Keratinocyte (primary cell): ENCODE results near the gene RRP8. TPM values are rescaled to one million over a fixed set of nuclear protein-coding genes. Genes with fewer than 3 reads are reported as not detected.

ENCODE experiments used
- DNase-seq: peaks from one replicate; pipeline ENCODE4 v3.0.0-alpha.2; 2011; ENCODE audit warnings: low read depth, missing footprints, low spot score
- FAIRE-seq: peaks from 2 replicates; lab custom pipeline; 2011; peaks lifted over from hg19 to GRCh38; lab: Jason Lieb, UNC
- H2AFZ ChIP-seq: 2 replicates; pipeline ENCODE4 v1.6.0; 2012; ENCODE audit warnings: low read length, control low read depth, inconsistent platforms; ENCODE audit not compliant: control insufficient read depth
- H3K27ac ChIP-seq: 2 replicates; pipeline ENCODE4 v1.5.1; 2011; ENCODE audit warnings: low read length; ENCODE audit not compliant: control insufficient read depth, insufficient read depth
- H3K27me3 ChIP-seq: 3 replicates; pipeline ENCODE4 v1.6.0; 2011; ENCODE audit warnings: low read length; ENCODE audit not compliant: control insufficient read depth, insufficient read depth; ENCODE audit errors: extremely low read depth
- H3K36me3 ChIP-seq, 2 experiments: 2 replicates in 1 of 2; 3 replicates in 1 of 2; pipeline ENCODE4 v1.5.1; 2011; ENCODE audit warnings: low read length in 2 of 2, mild to moderate bottlenecking in 1 of 2; ENCODE audit not compliant: control insufficient read depth in 2 of 2, insufficient read depth in 2 of 2; ENCODE audit errors: extremely low read depth in 1 of 2
- H3K4me1 ChIP-seq: 3 replicates; pipeline ENCODE4 v1.5.1; 2011; ENCODE audit warnings: low read length; ENCODE audit not compliant: control insufficient read depth, insufficient read depth; ENCODE audit errors: extremely low read depth
- H3K4me2 ChIP-seq: 3 replicates; pipeline ENCODE4 v1.6.0; 2011; ENCODE audit warnings: low read depth, low read length; ENCODE audit not compliant: control insufficient read depth, insufficient read depth; ENCODE audit errors: extremely low read depth
- H3K4me3 ChIP-seq, 3 experiments: fragments of 200-600 bp in 1 of 3; sonication (generic) in 1 of 3; 2 replicates in 2 of 3; 3 replicates in 1 of 3; pipeline ENCODE4 v1.5.1; 2011 to 2016; ENCODE audit warnings: low read length in 3 of 3, mild to moderate bottlenecking in 3 of 3, control low read depth in 2 of 3, inconsistent platforms in 1 of 3, low read depth in 1 of 3, mixed read lengths in 1 of 3, mixed run types in 1 of 3, moderate library complexity in 1 of 3; ENCODE audit not compliant: control insufficient read depth in 2 of 3, insufficient read depth in 2 of 3; ENCODE audit errors: extremely low read depth in 1 of 3
- H3K79me2 ChIP-seq: 2 replicates; pipeline ENCODE4 v1.6.0; 2012; ENCODE audit warnings: low read length; ENCODE audit not compliant: control insufficient read depth, insufficient read depth
- H3K9ac ChIP-seq: 3 replicates; pipeline ENCODE4 v1.6.0; 2011; ENCODE audit warnings: low read length; ENCODE audit not compliant: control insufficient read depth, insufficient read depth; ENCODE audit errors: extremely low read depth
- H3K9me1 ChIP-seq: 3 replicates; pipeline ENCODE4 v1.6.0; 2011; ENCODE audit warnings: low read length; ENCODE audit not compliant: control insufficient read depth, insufficient read depth; ENCODE audit errors: extremely low read depth
- H3K9me3 ChIP-seq: 2 replicates; pipeline ENCODE4 v1.5.1; 2012; ENCODE audit warnings: low read depth, low read length; ENCODE audit not compliant: control insufficient read depth
- H4K20me1 ChIP-seq: 3 replicates; pipeline ENCODE4 v1.6.0; 2011; ENCODE audit warnings: low read length; ENCODE audit not compliant: control insufficient read depth, insufficient read depth; ENCODE audit errors: extremely low read depth
- CTCF ChIP-seq, 3 experiments: IDR thresholded peaks in 1 of 3; conservative IDR thresholded peaks in 1 of 3; optimal IDR thresholded peaks in 1 of 3; 2 replicates in 2 of 3; 3 replicates in 1 of 3; pipeline versions ENCODE3 to v1.5.1; 2011; ENCODE audit warnings: low read length in 3 of 3, mild to moderate bottlenecking in 3 of 3, moderate library complexity in 2 of 3, control low read depth in 1 of 3, inconsistent platforms in 1 of 3; ENCODE audit not compliant: insufficient read depth in 2 of 3; ENCODE audit errors: extremely low read depth in 1 of 3
- EZH2 ChIP-seq: IDR thresholded peaks from one replicate; pipeline ENCODE4 v1.6.1; 2012; ENCODE audit warnings: inconsistent platforms, mild to moderate bottlenecking, low read length, moderate library complexity
- dilution Hi-C: fragments of 300-500 bp; cut with MboI; formaldehyde crosslinking; loops from one replicate; pipeline ENCODE4 v1.7.0; 2020; ENCODE audit warnings: low sequenced_read_pairs; ENCODE audit not compliant: extremely low pct_ligation_motif_present
- polyA plus RNA-seq, 5 experiments: library from polyadenylated mRNA; depleted of rRNA in 3 of 5; stranded (reverse) in 3 of 5; stranded (forward) in 1 of 5; unstranded in 1 of 5; fragments of >200 nt; gene quantifications; 1 replicate in 1 of 5; 2 replicates in 3 of 5; 3 replicates in 1 of 5; pipeline versions ENCODE4 v1.2.1 to v1.2.3, GENCODE V29; 2011 to 2012; ENCODE audit warnings: missing spikeins in 2 of 5, low read depth in 1 of 5, low replicate concordance in 1 of 5

The RRP8 gene
- polyA plus RNA-seq, 1 donor (not counting 4 experiments of a cell fraction or from before 2014, with no cell fraction given) = 15.0 TPM

- Histone ChIP-seq H3K9ac (no peak overlapping the region), H3K27ac (no peak overlapping the region), H3K79me2 (no peaks in the 10 kb centered on the region), H3K9me1 (no peaks in the 10 kb centered on the region), H3K9me3 (no peaks in the 10 kb centered on the region), H3K27me3 (no peaks in the 10 kb centered on the region), H3K4me1 (peaks cover 3% of the 10 kb centered on the region), H3K36me3 (no peaks in the 10 kb centered on the region), H3K4me2 (no peak overlapping the region), H3K4me3 (no peak overlapping the region), H2AFZ (no peak overlapping the region), H4K20me1 (no peaks in the 10 kb centered on the region)
- FAIRE-seq (no peak), DNase-seq (no peak)
- dilution Hi-C loops = no loop called here
- TF ChIP-seq EZH2 (no peak), CTCF (optimal IDR thresholded peaks at IDR 0.05 in 1 of 3, IDR thresholded peaks at IDR 0.05 in 1 of 3, conservative IDR thresholded peaks at IDR 0.05 in 1 of 3; ENCODE audit: extremely low read depth in 1 of 3, insufficient read depth in 2 of 3, low read length in 3 of 3) (no peak)
Observed at GRCh38 chr11:6554828-6555706, 48.3 kb downstream of the RRP8 start.

GRCh38 chr11:6553634-6554033, 49.8 kb downstream of the RRP8 start:
- TF ChIP-seq EZH2 (no peak), CTCF (optimal IDR thresholded peaks at IDR 0.05 in 1 of 3, IDR thresholded peaks at IDR 0.05 in 1 of 3, conservative IDR thresholded peaks at IDR 0.05 in 1 of 3; ENCODE audit: extremely low read depth in 1 of 3, insufficient read depth in 2 of 3, low read length in 3 of 3) (no peak)
- no peaks in the 10 kb centered on the region for H3K79me2 ChIP-seq
- no peak overlapping the region for H2AFZ ChIP-seq
- no peak overlapping the region for H3K4me2 ChIP-seq
- H3K27ac ChIP-seq = no peak overlapping the region
- H3K9me3 ChIP-seq = no peaks in the 10 kb centered on the region
- H3K27me3 ChIP-seq = no peaks in the 10 kb centered on the region
- no peaks in the 10 kb centered on the region for H3K9me1 ChIP-seq
- H3K4me3 ChIP-seq = no peak overlapping the region
- DNase-seq (no peak), FAIRE-seq (no peak)
- H3K9ac ChIP-seq = no peak overlapping the region
- H3K4me1 ChIP-seq = peaks cover 3% of the 10 kb centered on the region
- dilution Hi-C loops = no loop called here
- no peaks in the 10 kb centered on the region for H3K36me3 ChIP-seq
- H4K20me1 ChIP-seq = no peaks in the 10 kb centered on the region
